Gastrocnemius medialis (tissue), 4 donors: ENCODE data around the gene CNR2. TPM values are rescaled to one million over a fixed set of nuclear protein-coding genes. Genes with fewer than 3 reads are reported as not detected.
"Not testable (repeated sequence)": the region's sequence is repeated elsewhere in the genome, so short reads cannot be mapped to it uniquely, and the experiment has no call there.

Experiments used
- ATAC-seq, 2 donors: fragments of 150-250 bp; one replicate each; pipeline ENCODE4 v1.9.1; 2016
- DNase-seq, 2 donors: peaks; one replicate each; pipeline ENCODE4 v3.0.0-alpha.2; 2019
- H3K27ac ChIP-seq, 4 donors: fragments of 200-600 bp; sonication (generic); 1 replicate in 1 of 4; 2 replicates in 3 of 4; pipeline ENCODE4 v1.5.1; 2016 to 2018; ENCODE audit warnings: mild to moderate bottlenecking in 2 of 4, moderate library complexity in 1 of 4
- H3K27me3 ChIP-seq, 3 donors: fragments of 200-600 bp; sonication (generic) in 2 of 3; 1 replicate in 1 of 3; 2 replicates in 2 of 3; pipeline versions ENCODE4 v1.5.1 to v1.6.0; 2016 to 2019; ENCODE audit warnings: mild to moderate bottlenecking in 1 of 3, moderate library complexity in 1 of 3
- H3K36me3 ChIP-seq, 2 donors: fragments of 200-600 bp; sonication (generic) in 1 of 2; one replicate each; pipeline ENCODE4 v1.5.1; 2017 to 2018
- H3K4me1 ChIP-seq, 2 donors: fragments of 200-600 bp; sonication (generic) in 1 of 2; one replicate each; pipeline ENCODE4 v1.5.1; 2016 to 2017; ENCODE audit warnings: mild to moderate bottlenecking in 2 of 2
- H3K4me3 ChIP-seq, 4 donors: fragments of 200-600 bp; sonication (generic) in 3 of 4; 1 replicate in 1 of 4; 2 replicates in 3 of 4; pipeline ENCODE4 v1.5.1; 2016 to 2019; ENCODE audit warnings: mild to moderate bottlenecking in 2 of 4
- H3K9me3 ChIP-seq, 3 donors: fragments of 200-600 bp; sonication (generic) in 2 of 3; 1 replicate in 1 of 3; 2 replicates in 2 of 3; pipeline ENCODE4 v1.5.1; 2016 to 2019
- POLR2A ChIP-seq, 2 donors: fragments of 450-650 bp; IDR thresholded peaks; one replicate each; pipeline ENCODE4 v1.6.1; 2017; ENCODE audit warnings: antibody characterized with exemption in 2 of 2, mild to moderate bottlenecking in 2 of 2, moderate library complexity in 2 of 2
- in situ Hi-C, 4 donors: fragments of 200-750 bp; cut with MboI; loops; one replicate each; pipeline versions ENCODE4 v1.15.0 to v1.8.0; 2017; ENCODE audit warnings: low sequenced_read_pairs in 4 of 4
- intact Hi-C: fragments of 100-400 bp; cut with DNase I; formaldehyde crosslinking; loops from one replicate; pipeline ENCODE4 v1.15.1; 2023; ENCODE audit warnings: low total_unique reads
- total RNA-seq, 4 donors: library from RNA; depleted of rRNA; stranded (reverse); fragments of >200 nt; gene quantifications; one replicate each; pipeline versions ENCODE4 v1.1.0 to v1.2.3, GENCODE V29; 2016
- TF ChIP-seq, protein P1 (sequence below), 5 experiments: fragments of 450-650 bp in 3 of 5; fragments of 200-600 bp in 2 of 5; sonication (generic) in 2 of 5; IDR thresholded peaks in 4 of 5; conservative IDR thresholded peaks in 1 of 5; 1 replicate in 4 of 5; 2 replicates in 1 of 5; pipeline ENCODE4 v1.5.1; 2016 to 2019; ENCODE audit warnings: antibody characterized with exemption in 5 of 5, mild to moderate bottlenecking in 3 of 5, moderate library complexity in 3 of 5

CNR2 gene
- total RNA-seq, 4 donors from 2014 or later, result not detected

DNA sequence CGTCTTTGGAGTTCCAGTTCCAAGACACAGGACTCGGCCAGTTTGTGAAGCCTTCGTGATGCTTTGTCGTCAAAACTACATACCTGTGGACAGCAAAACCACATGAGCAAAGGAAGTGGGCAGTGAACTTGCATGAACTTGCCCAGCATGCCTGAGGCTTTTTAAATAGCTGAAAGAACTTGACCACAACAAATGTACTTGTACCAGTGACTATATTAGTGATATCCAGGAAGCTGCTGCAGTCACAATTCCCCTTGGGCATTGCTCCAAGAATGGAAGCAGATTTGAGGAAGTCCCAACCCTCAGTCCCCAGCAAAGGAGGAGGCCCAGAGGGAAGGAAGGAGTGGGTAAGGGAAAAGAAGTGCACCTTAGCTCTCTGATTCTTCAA lies 47.6 kb downstream of the CNR2 start:
- Histone ChIP-seq H3K27ac (no peak overlapping the region), H3K36me3 (peaks cover 0 to 17% of the 10 kb centered on the region in 2 donors), H3K9me3 (no peaks in the 10 kb centered on the region), H3K4me1 (peaks cover 17 to 20% of the 10 kb centered on the region in 2 donors), H3K4me3 (no peak overlapping the region), H3K27me3 (no peaks in the 10 kb centered on the region)
- TF ChIP-seq POLR2A (IDR thresholded peaks at IDR 0.05), result no peak
- TF ChIP-seq, protein P1, sequence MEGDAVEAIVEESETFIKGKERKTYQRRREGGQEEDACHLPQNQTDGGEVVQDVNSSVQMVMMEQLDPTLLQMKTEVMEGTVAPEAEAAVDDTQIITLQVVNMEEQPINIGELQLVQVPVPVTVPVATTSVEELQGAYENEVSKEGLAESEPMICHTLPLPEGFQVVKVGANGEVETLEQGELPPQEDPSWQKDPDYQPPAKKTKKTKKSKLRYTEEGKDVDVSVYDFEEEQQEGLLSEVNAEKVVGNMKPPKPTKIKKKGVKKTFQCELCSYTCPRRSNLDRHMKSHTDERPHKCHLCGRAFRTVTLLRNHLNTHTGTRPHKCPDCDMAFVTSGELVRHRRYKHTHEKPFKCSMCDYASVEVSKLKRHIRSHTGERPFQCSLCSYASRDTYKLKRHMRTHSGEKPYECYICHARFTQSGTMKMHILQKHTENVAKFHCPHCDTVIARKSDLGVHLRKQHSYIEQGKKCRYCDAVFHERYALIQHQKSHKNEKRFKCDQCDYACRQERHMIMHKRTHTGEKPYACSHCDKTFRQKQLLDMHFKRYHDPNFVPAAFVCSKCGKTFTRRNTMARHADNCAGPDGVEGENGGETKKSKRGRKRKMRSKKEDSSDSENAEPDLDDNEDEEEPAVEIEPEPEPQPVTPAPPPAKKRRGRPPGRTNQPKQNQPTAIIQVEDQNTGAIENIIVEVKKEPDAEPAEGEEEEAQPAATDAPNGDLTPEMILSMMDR (IDR thresholded peaks at IDR 0.05 in 4 of 5, conservative IDR thresholded peaks at IDR 0.05 in 1 of 5), result no peak
- in situ Hi-C loops (loop anchor here in 1 of 4 donors (10.0 kb wide), 1 partner anchor 51 kb away; no protein-coding TSS in a partner anchor), intact Hi-C loops (loop anchor here (5.0 to 10.0 kb wide), 3 partner anchors 38 to 171 kb away; partner anchors contain the start of genes HMGCL and RPL11)
- ATAC-seq (no peak), DNase-seq (peak in 1 of 2 donors; percentile 20)

DNA sequence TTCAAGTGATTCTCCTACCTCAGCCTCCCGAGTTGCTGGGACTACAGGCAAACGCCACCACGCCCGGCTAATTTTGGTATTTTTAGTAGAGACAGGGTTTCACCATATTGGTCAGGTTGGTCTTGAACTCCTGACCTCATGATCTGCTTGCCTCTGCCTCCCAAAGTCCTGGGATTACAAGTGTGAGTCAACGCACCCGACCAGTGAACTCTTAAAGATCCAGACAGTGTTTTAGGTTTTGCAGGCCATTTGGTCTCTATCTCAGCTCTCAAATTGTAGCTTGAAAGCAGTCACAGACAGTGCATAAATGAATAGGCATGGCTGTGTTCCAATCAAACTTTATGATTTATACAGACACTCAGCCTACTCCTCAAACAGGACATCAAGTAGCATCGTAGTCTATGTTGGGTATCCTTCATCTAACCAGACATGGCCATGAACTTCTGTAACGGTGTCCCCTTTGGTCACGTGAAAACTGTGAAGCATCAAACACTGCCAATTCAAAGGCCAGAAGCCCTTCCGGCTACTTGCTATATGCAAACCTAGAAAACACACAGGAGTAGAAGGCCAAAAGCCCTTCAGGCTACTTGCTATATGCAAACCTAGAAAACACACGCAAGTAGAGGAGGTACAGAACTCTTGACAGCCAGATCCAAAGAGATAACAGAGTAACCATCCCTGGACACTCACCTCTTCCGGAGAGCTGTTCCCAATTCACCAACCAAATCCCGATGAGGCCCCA lies 48.2 kb downstream of the CNR2 start:
- intact Hi-C loops (loop anchor here (5.0 to 10.0 kb wide), 3 partner anchors 38 to 170 kb away; partner anchors contain the start of genes HMGCL and RPL11), in situ Hi-C loops (loop anchor here in 2 of 4 donors (5.0 to 10.0 kb wide), 2 partner anchors 50 to 53 kb away; no protein-coding TSS in a partner anchor)
- no peaks in the 10 kb centered on the region for H3K9me3 ChIP-seq
- DNase-seq (no peak), ATAC-seq (no peak)
- H3K36me3 ChIP-seq, result peaks cover 0 to 17% of the 10 kb centered on the region in 2 donors
- H3K4me3 ChIP-seq, result no peak overlapping the region
- peaks cover 17 to 20% of the 10 kb centered on the region in 2 donors for H3K4me1 ChIP-seq
- no peaks in the 10 kb centered on the region for H3K27me3 ChIP-seq
- H3K27ac ChIP-seq, result no peak overlapping the region
- TF ChIP-seq POLR2A (IDR thresholded peaks at IDR 0.05), result no peak
- TF ChIP-seq, protein P1 (IDR thresholded peaks at IDR 0.05 in 4 of 5, conservative IDR thresholded peaks at IDR 0.05 in 1 of 5), result no peak

DNA sequence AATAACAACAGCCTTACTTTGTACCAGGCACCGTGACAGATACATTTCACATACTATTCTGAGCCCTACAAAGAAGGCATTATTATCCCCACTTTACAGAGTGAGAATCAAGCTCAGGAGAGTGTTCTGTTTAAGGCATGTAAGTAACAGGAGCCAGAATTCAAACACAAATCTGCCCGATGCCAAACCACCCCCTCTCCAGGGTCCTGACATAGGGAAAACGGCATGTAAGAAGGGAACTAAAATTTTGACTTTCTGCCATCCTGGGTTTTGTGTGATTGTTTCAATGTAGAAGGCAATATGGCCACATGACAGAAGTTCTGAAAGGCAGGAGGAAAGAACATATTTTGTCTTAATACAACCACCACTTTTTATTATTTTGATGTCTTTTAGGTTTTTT lies 50.5 kb downstream of the CNR2 start:
- intact Hi-C loops, result loop anchor here (10.0 kb wide), 1 partner anchor 168 kb away; the partner anchor contains the start of gene RPL11
- Histone ChIP-seq H3K4me1 (peaks cover 9 to 20% of the 10 kb centered on the region in 2 donors), H3K27me3 (no peaks in the 10 kb centered on the region), H3K4me3 (no peak overlapping the region), H3K9me3 (no peaks in the 10 kb centered on the region), H3K36me3 (peaks cover 0 to 40% of the 10 kb centered on the region in 2 donors), H3K27ac (no peak overlapping the region)
- no peak for DNase-seq
- no peak for ATAC-seq
- no peak for TF ChIP-seq POLR2A (IDR thresholded peaks at IDR 0.05)
- TF ChIP-seq, protein P1 (IDR thresholded peaks at IDR 0.05 in 4 of 5, conservative IDR thresholded peaks at IDR 0.05 in 1 of 5), result no peak
- in situ Hi-C loops, result loop anchor here in 2 of 4 donors (5.0 to 10.0 kb wide), 2 partner anchors 48 to 50 kb away; no protein-coding TSS in a partner anchor

DNA sequence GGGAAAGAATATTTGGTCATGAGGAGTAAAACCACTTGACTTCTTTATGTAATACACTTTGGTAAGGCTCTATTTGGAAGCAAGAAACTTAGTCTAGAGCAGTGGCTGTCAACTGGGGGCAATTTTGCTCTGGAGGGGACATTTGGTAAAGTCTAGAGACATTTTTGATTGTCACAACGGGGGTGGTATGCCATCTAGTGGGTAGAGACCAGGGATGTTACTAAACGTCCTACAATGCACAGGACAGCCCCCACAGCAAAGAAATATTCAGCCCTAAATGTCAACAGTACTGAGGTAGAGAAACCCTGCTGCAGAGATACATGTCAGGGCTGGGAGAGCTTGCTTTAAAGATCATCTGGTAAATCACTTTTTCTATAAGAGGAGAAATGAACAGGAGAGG lies 58.6 kb downstream of the CNR2 start:
- in situ Hi-C loops, result no loop called here

DNA sequence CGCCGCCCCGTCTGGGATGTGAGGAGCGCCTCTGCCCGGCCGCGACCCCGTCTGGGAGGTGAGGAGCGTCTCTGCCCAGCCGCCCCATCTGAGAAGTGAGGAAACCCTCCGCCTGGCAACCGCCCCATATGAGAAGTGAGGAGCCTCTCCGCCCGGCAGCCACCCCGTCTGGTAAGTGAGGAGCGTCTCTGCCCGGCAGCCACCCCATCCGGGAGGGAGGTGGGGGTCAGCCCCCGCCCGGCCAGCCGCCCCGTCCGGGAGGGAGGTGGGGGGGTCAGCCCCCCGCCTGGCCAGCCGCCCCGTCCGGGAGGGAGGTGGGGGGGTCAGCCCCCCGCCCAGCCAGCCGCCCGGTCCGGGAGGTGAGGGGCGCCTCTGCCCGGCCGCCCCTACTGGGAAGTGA lies 60.0 kb downstream of the CNR2 start:
- H3K27ac ChIP-seq, H3K27me3 ChIP-seq, DNase-seq, ATAC-seq, H3K4me3 ChIP-seq, intact Hi-C loops, H3K9me3 ChIP-seq, in situ Hi-C loops: not testable (repeated sequence)
- peaks cover 8 to 17% of the 10 kb centered on the region in 2 donors for H3K4me1 ChIP-seq
- peaks cover 0 to 19% of the 10 kb centered on the region in 2 donors for H3K36me3 ChIP-seq

More for the DNA sequence above, 58.6 kb downstream of the CNR2 start:
- intact Hi-C loops, result loop anchor here (2.0 kb wide), 1 partner anchor 46 kb away; no protein-coding TSS in a partner anchor
- H3K27me3 ChIP-seq, result no peaks in the 10 kb centered on the region
- peaks cover 0 to 5% of the 10 kb centered on the region in 2 donors for H3K4me1 ChIP-seq
- no peaks in the 10 kb centered on the region for H3K9me3 ChIP-seq
- TF ChIP-seq, protein P1 (IDR thresholded peaks at IDR 0.05 in 4 of 5, conservative IDR thresholded peaks at IDR 0.05 in 1 of 5), result peak in 4 of 5 experiments; percentile 37 to 64 (median 57)
- no peak for TF ChIP-seq POLR2A (IDR thresholded peaks at IDR 0.05)
- no peak overlapping the region for H3K4me3 ChIP-seq
- H3K36me3 ChIP-seq, result peaks cover 0 to 31% of the 10 kb centered on the region in 2 donors
- ATAC-seq (peak in 1 of 2 donors; percentile 47), DNase-seq (no peak)
- no peak overlapping the region for H3K27ac ChIP-seq

DNA sequence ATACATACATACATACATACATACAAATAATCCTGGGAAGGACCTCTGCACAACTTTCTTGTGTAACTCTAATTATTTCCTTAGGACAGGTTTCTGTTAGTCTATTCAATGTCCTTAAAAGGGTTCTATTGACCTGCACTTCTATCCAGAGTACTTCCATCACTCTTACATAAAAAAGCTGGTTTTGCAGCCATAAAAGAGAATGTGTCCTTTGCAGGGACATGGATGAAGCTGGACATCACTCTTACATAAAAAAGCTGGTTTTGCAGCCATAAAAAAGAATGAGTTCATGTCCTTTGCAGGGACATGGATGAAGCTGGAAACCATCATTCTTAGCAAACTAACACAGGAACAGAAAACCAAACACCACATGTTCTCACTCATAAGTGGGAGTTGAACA lies 61.8 kb downstream of the CNR2 start:
- H3K27ac ChIP-seq, intact Hi-C loops, H3K9me3 ChIP-seq, H3K27me3 ChIP-seq, in situ Hi-C loops, ATAC-seq, H3K4me3 ChIP-seq, DNase-seq: not testable (repeated sequence)
- peaks cover 10 to 20% of the 10 kb centered on the region in 2 donors for H3K4me1 ChIP-seq
- peaks cover 0 to 19% of the 10 kb centered on the region in 2 donors for H3K36me3 ChIP-seq
